ENCODE data around the gene SCN3B.
A peak's percentile ranks its signal among the peaks of the same experiment; 100 is the strongest.

DNA sequence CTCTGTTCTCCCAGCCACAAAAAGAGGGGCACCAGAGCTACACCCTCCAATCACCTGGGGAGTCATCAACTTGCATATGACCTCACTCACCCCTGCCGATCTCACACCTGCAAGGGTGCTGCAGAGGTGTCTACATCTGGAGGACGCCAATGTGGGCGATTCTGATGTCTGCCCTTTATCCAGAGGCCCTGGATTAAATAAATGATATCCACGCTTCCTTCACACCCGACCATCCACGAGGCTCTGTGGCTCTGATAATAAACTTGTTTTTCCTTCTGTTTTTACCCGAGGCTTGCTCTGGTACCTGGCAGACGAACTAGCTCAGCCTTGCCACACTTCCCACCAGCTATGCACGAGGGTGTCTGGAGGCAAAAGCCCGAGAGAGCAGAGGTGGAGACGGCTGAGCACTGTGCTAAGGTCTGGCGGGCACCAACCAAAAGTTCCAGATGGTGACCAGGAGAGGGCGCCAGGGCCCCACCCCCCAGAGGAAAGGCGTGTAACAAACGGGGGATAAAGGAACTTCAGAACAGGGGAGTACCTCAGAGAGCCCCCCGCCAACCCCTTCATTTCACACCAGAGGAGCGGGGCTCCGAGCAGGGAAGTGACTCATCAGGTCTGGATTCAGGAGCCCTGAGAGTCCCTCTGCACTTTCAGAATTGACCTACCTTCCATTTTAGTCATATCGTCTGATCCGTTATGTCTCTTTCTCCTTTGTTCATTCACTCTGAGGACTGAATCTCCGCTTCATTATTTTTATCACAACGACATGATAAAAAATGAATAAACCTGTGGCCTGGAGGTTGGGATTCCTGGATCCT, 13.5 kb downstream of the SCN3B start:
- TF ChIP-seq, protein P1, sequence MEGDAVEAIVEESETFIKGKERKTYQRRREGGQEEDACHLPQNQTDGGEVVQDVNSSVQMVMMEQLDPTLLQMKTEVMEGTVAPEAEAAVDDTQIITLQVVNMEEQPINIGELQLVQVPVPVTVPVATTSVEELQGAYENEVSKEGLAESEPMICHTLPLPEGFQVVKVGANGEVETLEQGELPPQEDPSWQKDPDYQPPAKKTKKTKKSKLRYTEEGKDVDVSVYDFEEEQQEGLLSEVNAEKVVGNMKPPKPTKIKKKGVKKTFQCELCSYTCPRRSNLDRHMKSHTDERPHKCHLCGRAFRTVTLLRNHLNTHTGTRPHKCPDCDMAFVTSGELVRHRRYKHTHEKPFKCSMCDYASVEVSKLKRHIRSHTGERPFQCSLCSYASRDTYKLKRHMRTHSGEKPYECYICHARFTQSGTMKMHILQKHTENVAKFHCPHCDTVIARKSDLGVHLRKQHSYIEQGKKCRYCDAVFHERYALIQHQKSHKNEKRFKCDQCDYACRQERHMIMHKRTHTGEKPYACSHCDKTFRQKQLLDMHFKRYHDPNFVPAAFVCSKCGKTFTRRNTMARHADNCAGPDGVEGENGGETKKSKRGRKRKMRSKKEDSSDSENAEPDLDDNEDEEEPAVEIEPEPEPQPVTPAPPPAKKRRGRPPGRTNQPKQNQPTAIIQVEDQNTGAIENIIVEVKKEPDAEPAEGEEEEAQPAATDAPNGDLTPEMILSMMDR (IDR thresholded peaks at IDR 0.05; ENCODE audit: poor library complexity): peak; percentile 74
- no peak for TF ChIP-seq EZH2 (IDR thresholded peaks at IDR 0.05; ENCODE audit: borderline replicate concordance)
